OCI-LY7 (cell line): ENCODE results near the gene ATP1A2. TPM values are rescaled to one million over a fixed set of nuclear protein-coding genes. Genes with fewer than 3 reads are reported as not detected.

ENCODE experiments used
- BruUV-seq: library from RNA; stranded (reverse); fragments of 400-500 nt; replicated peaks from 2 replicates; lab custom pipeline; 2021; lab: Mats Ljungman, UMichigan
- CTCF ChIA-PET: fragments of 300-600 bp; sonication (Branson Sonifier 250); formaldehyde crosslinking; loops from one replicate; lab custom pipeline; 2022; ENCODE audit warnings: antibody characterized with exemption; ENCODE audit not compliant: unreplicated experiment; lab: Charles Lee
- POLR2A ChIA-PET: fragments of 300-600 bp; sonication (Branson Sonifier 250); formaldehyde crosslinking; loops from one replicate; lab custom pipeline; 2022; ENCODE audit warnings: antibody characterized with exemption; lab: Charles Lee
- DNase-seq: peaks from one replicate; pipeline ENCODE4 v3.0.0-alpha.2; 2015; ENCODE audit warnings: low spot score
- H2AFZ ChIP-seq: fragments of 200-600 bp; sonication (generic), shearing (Covaris generic); 2 replicates; pipeline ENCODE4 v1.6.1; 2014; ENCODE audit warnings: mild to moderate bottlenecking, antibody characterized with exemption, low read length, moderate library complexity
- H3K27ac ChIP-seq: fragments of 200-600 bp; sonication (generic); 2 replicates; pipeline ENCODE4 v1.5.1; 2014; ENCODE audit warnings: mixed run types, low read depth, mild to moderate bottlenecking, moderate library complexity, low read length, inconsistent platforms; ENCODE audit not compliant: poor library complexity, severe bottlenecking
- H3K36me3 ChIP-seq: fragments of 200-600 bp; sonication (generic); 2 replicates; pipeline ENCODE4 v1.6.1; 2014; ENCODE audit warnings: mild to moderate bottlenecking, antibody characterized with exemption, low read length, moderate library complexity, mixed read lengths; ENCODE audit not compliant: insufficient read depth
- H3K4me1 ChIP-seq: fragments of 200-600 bp; sonication (generic); 2 replicates; pipeline ENCODE4 v1.5.1; 2014; ENCODE audit warnings: mild to moderate bottlenecking, low read length; ENCODE audit not compliant: insufficient read depth, poor library complexity, severe bottlenecking
- H3K4me2 ChIP-seq: fragments of 200-600 bp; sonication (generic); 2 replicates; pipeline ENCODE4 v1.6.1; 2014; ENCODE audit warnings: mild to moderate bottlenecking, low read length
- H3K4me3 ChIP-seq: fragments of 200-600 bp; sonication (generic); 2 replicates; pipeline ENCODE4 v1.5.1; 2014; ENCODE audit warnings: mild to moderate bottlenecking, low read depth, low read length; ENCODE audit not compliant: poor library complexity, severe bottlenecking
- H3K79me2 ChIP-seq: fragments of 200-600 bp; sonication (generic); 2 replicates; pipeline ENCODE4 v1.6.1; 2016; ENCODE audit warnings: low read depth, mild to moderate bottlenecking, low read length, moderate library complexity, mixed read lengths; ENCODE audit not compliant: insufficient read depth
- H3K9me2 ChIP-seq: fragments of 200-600 bp; sonication (generic); 2 replicates; pipeline ENCODE4 v1.6.1; 2016; ENCODE audit warnings: mild to moderate bottlenecking, low read length, mixed read lengths; ENCODE audit not compliant: insufficient read depth
- H3K9me3 ChIP-seq: fragments of 200-600 bp; sonication (generic); 2 replicates; pipeline ENCODE4 v1.6.1; 2014; ENCODE audit warnings: mild to moderate bottlenecking, mixed run types, low read length, mixed read lengths
- H4K20me1 ChIP-seq: fragments of 200-600 bp; sonication (generic); 2 replicates; pipeline ENCODE4 v1.6.1; 2014; ENCODE audit warnings: mild to moderate bottlenecking, antibody characterized with exemption, low read length, moderate library complexity, mixed read lengths; ENCODE audit not compliant: insufficient read depth
- EZH2phosphoT487 ChIP-seq: fragments of 200-600 bp; sonication (generic); IDR thresholded peaks from 2 replicates; pipeline ENCODE4 v1.6.1; 2018; ENCODE audit warnings: low read depth, borderline replicate concordance, mild to moderate bottlenecking, mixed run types, antibody characterized with exemption, low read length, moderate library complexity, mixed read lengths
- intact Hi-C: fragments of 100-400 bp; cut with micrococcal nuclease; formaldehyde crosslinking; loops from one replicate; pipeline ENCODE4 v1.10.0; 2022; ENCODE audit not compliant: unreplicated experiment
- total RNA-seq, 2 experiments: library from RNA; depleted of rRNA in 1 of 2; stranded (reverse); fragments of >200 nt in 1 of 2; shearing (Covaris generic) in 1 of 2; gene quantifications; 2 replicates each; pipeline ENCODE4 v1.2.3, GENCODE V29; 2014 to 2022
- TF ChIP-seq, protein P1 (sequence below): fragments of 200-600 bp; sonication (generic); conservative IDR thresholded peaks from 2 replicates; pipeline ENCODE4 v1.5.1; 2014; ENCODE audit warnings: mild to moderate bottlenecking, antibody characterized with exemption, low read length, moderate library complexity, mixed read lengths

Gene ATP1A2
- total RNA-seq, 2 experiments from 2014 or later = not detected

DNA sequence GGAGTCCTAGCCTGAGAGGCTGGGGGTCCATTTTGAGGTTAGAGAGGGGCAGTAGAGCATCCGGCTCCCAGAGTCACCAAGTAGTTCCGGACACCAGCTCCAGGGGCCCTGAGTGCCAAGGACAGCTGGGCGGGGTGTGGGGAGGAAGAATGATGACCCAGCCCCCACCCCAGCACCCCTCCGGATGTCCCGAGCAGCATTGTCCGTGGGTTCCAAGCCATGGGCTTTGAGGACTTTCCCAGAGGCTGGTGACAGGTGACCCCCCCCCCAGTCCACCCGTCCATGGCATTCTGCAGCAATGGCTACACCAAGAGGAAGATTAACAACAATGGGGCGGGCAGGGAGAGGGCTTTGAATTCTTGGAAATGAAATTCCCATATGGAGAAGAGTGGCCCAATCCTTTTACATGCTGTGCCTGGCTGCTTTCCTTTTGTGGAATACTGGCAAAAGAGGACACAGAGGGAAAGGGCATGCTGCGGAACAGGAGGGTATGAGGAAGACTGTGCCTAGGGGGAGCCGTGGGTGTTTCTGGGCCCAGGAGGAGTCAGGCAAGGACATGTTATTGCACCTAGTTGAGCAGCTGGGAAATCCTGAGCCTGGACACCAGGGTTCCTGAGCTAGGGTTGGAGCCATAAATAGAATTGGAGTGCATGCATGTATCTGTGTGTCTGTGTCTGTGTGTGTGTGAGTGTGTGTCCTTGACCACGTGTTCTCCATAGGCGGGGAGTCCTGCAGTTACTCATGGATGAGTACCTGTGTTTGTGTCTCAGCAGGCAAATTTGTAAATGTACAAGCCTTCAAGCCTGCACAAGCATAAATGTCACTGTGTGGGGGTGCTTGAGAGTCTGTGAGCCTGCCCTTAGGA is 956 bp downstream of the ATP1A2 start:
- Histone ChIP-seq H3K4me3 (no peak overlapping the region), H3K4me1 (peaks cover 4% of the 10 kb centered on the region), H3K27ac (no peak overlapping the region), H3K9me2 (no peaks in the 10 kb centered on the region), H4K20me1 (no peaks in the 10 kb centered on the region), H3K9me3 (no peaks in the 10 kb centered on the region), H2AFZ (no peak overlapping the region), H3K4me2 (no peak overlapping the region), H3K79me2 (no peaks in the 10 kb centered on the region), H3K36me3 (no peaks in the 10 kb centered on the region)
- TF ChIP-seq EZH2phosphoT487 = no peak
- TF ChIP-seq, protein P1, sequence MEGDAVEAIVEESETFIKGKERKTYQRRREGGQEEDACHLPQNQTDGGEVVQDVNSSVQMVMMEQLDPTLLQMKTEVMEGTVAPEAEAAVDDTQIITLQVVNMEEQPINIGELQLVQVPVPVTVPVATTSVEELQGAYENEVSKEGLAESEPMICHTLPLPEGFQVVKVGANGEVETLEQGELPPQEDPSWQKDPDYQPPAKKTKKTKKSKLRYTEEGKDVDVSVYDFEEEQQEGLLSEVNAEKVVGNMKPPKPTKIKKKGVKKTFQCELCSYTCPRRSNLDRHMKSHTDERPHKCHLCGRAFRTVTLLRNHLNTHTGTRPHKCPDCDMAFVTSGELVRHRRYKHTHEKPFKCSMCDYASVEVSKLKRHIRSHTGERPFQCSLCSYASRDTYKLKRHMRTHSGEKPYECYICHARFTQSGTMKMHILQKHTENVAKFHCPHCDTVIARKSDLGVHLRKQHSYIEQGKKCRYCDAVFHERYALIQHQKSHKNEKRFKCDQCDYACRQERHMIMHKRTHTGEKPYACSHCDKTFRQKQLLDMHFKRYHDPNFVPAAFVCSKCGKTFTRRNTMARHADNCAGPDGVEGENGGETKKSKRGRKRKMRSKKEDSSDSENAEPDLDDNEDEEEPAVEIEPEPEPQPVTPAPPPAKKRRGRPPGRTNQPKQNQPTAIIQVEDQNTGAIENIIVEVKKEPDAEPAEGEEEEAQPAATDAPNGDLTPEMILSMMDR = no peak
- POLR2A ChIA-PET = interaction anchor here (0.6 kb wide), 1 partner anchor 29 kb away, joined by 3 read pairs; no protein-coding TSS in a partner anchor
- CTCF ChIA-PET = no interaction called here
- no peak for DNase-seq
- intact Hi-C loops = no loop called here
- BruUV-seq = no TSS peak

DNA sequence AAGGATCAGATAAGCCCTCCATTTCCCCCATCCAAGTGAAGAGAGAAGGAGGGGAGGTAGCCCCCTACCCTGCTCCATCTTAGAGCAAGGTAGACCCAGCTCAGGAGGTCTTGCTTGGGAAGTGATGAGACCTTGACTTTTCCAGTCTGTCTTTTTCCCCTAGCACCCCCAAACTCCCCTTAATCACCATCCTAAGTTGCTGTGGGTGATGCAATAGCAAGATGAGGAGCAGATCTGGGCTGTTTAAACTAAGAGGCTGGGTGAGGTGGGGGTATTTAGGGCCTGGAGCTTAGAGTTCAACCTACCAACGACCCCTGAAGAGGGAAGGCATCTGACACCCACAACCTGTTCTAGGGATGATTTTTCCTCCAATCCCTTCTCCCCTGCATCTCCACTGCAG is 1.7 kb downstream of the ATP1A2 start:
- ChIA-PET CTCF (no interaction called here), POLR2A (interaction anchor here (0.6 kb wide), 1 partner anchor 36 kb away, joined by 3 read pairs; no protein-coding TSS in a partner anchor)
- Histone ChIP-seq H3K9me3 (no peaks in the 10 kb centered on the region), H3K27ac (no peak overlapping the region), H2AFZ (no peak overlapping the region), H3K4me2 (no peak overlapping the region), H3K4me3 (no peak overlapping the region), H3K9me2 (no peaks in the 10 kb centered on the region), H3K4me1 (peaks cover 4% of the 10 kb centered on the region), H4K20me1 (no peaks in the 10 kb centered on the region), H3K36me3 (no peaks in the 10 kb centered on the region), H3K79me2 (no peaks in the 10 kb centered on the region)
- no peak for DNase-seq
- no TSS peak for BruUV-seq
- intact Hi-C loops = no loop called here
- TF ChIP-seq EZH2phosphoT487 = no peak
- TF ChIP-seq, protein P1 = no peak

DNA sequence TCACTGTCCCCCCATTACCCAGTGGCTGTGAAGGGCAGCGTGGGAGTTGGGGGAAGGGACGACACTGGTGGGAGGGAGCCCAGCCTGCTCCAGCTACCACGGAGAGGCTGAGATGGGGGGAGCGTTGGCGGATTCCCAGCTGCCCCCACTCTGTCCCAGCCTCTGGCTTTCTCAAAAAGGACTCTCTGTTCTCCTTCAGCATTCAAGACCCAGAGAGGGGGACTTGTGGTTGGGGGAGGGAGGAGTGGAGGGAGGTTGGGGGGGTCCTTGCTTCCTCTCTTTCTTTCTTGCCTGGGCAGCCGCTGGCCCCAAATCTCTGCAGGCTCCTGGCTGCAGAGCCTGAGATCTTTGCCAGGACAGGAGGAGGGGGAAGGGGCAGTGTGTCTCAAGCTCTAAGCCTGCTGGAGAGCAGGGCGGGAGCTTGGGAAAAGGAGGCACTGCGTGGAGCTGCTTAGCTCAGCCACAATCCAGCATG is 2.2 kb downstream of the ATP1A2 start:
- CTCF ChIA-PET = interaction anchor here (0.6 kb wide), 1 partner anchor 48 kb away, joined by 3 read pairs; no protein-coding TSS in a partner anchor

More for the DNA sequence above, 2.2 kb downstream of the ATP1A2 start:
- H2AFZ ChIP-seq = no peak overlapping the region
- no peaks in the 10 kb centered on the region for H3K79me2 ChIP-seq
- no peak overlapping the region for H3K4me3 ChIP-seq
- H3K9me2 ChIP-seq = no peaks in the 10 kb centered on the region
- no peaks in the 10 kb centered on the region for H3K9me3 ChIP-seq
- H3K27ac ChIP-seq = no peak overlapping the region
- no peaks in the 10 kb centered on the region for H3K36me3 ChIP-seq
- DNase-seq = no peak
- H4K20me1 ChIP-seq = no peaks in the 10 kb centered on the region
- POLR2A ChIA-PET = interaction anchor here (0.6 kb wide), 1 partner anchor 36 kb away, joined by 3 read pairs; no protein-coding TSS in a partner anchor
- H3K4me2 ChIP-seq = no peak overlapping the region
- peaks cover 4% of the 10 kb centered on the region for H3K4me1 ChIP-seq
- TF ChIP-seq, protein P1 = no peak
- no peak for TF ChIP-seq EZH2phosphoT487
- no TSS peak for BruUV-seq
- intact Hi-C loops = no loop called here
